ENCODE data around the gene ADCY5. TPM values are rescaled to one million over a fixed set of nuclear protein-coding genes. Genes with fewer than 3 reads are reported as not detected.

ADCY5 gene
- total and polyA plus RNA-seq, 4 donors, result 29.5 to 56.7 (median 41.7) TPM

- DNase-seq (ENCODE audit: low read depth in 4 of 6, low spot score in 6 of 6), result no peak
- no peaks in the 10 kb centered on the region for H3K36me3 ChIP-seq (ENCODE audit: control insufficient read depth, insufficient read depth, low read length)
- no peaks in the 10 kb centered on the region for H3K9me3 ChIP-seq (ENCODE audit: control insufficient read depth, insufficient read depth, low read length)
- H3K27me3 ChIP-seq (ENCODE audit: control insufficient read depth, insufficient read depth, low read length), result no peaks in the 10 kb centered on the region
- H3K4me1 ChIP-seq (ENCODE audit: control insufficient read depth, insufficient read depth, low read length), result peaks cover 3% of the 10 kb centered on the region
- no peak overlapping the region for H3K4me3 ChIP-seq (ENCODE audit: low read depth, low read length)
- no peak overlapping the region for H3K27ac ChIP-seq (ENCODE audit: low read depth, low read length)
- WGBS (ENCODE audit: insufficient coverage), result 90% methylated on average over 9 of the region's 12 CpGs
Measured at GRCh38 chr3:123481722-123482457, 33.0 kb upstream of the ADCY5 start.

GRCh38 chr3:123481071-123481470 lies 32.2 kb upstream of the ADCY5 start:
- 97% methylated on average over 6 of the region's 7 CpGs for WGBS (ENCODE audit: insufficient coverage)
- no peak overlapping the region for H3K27ac ChIP-seq (ENCODE audit: low read depth, low read length)
- peaks cover 3% of the 10 kb centered on the region for H3K4me1 ChIP-seq (ENCODE audit: control insufficient read depth, insufficient read depth, low read length)
- DNase-seq (ENCODE audit: low read depth in 4 of 6, low spot score in 6 of 6), result no peak
- no peaks in the 10 kb centered on the region for H3K36me3 ChIP-seq (ENCODE audit: control insufficient read depth, insufficient read depth, low read length)
- no peaks in the 10 kb centered on the region for H3K9me3 ChIP-seq (ENCODE audit: control insufficient read depth, insufficient read depth, low read length)
- no peaks in the 10 kb centered on the region for H3K27me3 ChIP-seq (ENCODE audit: control insufficient read depth, insufficient read depth, low read length)
- no peak overlapping the region for H3K4me3 ChIP-seq (ENCODE audit: low read depth, low read length)

- H3K4me3 ChIP-seq (ENCODE audit: low read depth, low read length), result no peak overlapping the region
- peaks cover 3% of the 10 kb centered on the region for H3K4me1 ChIP-seq (ENCODE audit: control insufficient read depth, insufficient read depth, low read length)
- no peaks in the 10 kb centered on the region for H3K27me3 ChIP-seq (ENCODE audit: control insufficient read depth, insufficient read depth, low read length)
- WGBS (ENCODE audit: insufficient coverage), result 80% methylated on average over 4 of the region's 4 CpGs
- DNase-seq (ENCODE audit: low read depth in 4 of 6, low spot score in 6 of 6), result no peak
- no peaks in the 10 kb centered on the region for H3K9me3 ChIP-seq (ENCODE audit: control insufficient read depth, insufficient read depth, low read length)
- no peaks in the 10 kb centered on the region for H3K36me3 ChIP-seq (ENCODE audit: control insufficient read depth, insufficient read depth, low read length)
- H3K27ac ChIP-seq (ENCODE audit: low read depth, low read length), result no peak overlapping the region
Measured at GRCh38 chr3:123480428-123480827, 31.5 kb upstream of the ADCY5 start.

- H3K27me3 ChIP-seq (ENCODE audit: control insufficient read depth, insufficient read depth, low read length), result no peaks in the 10 kb centered on the region
- no peak for DNase-seq (ENCODE audit: low read depth in 4 of 6, low spot score in 6 of 6)
- H3K9me3 ChIP-seq (ENCODE audit: control insufficient read depth, insufficient read depth, low read length), result no peaks in the 10 kb centered on the region
- WGBS (ENCODE audit: insufficient coverage), result 93% methylated on average over 9 of the region's 10 CpGs
- H3K4me1 ChIP-seq (ENCODE audit: control insufficient read depth, insufficient read depth, low read length), result peaks cover 3% of the 10 kb centered on the region
- no peaks in the 10 kb centered on the region for H3K36me3 ChIP-seq (ENCODE audit: control insufficient read depth, insufficient read depth, low read length)
- H3K27ac ChIP-seq (ENCODE audit: low read depth, low read length), result no peak overlapping the region
- no peak overlapping the region for H3K4me3 ChIP-seq (ENCODE audit: low read depth, low read length)
Measured at GRCh38 chr3:123479891-123480290, 31.0 kb upstream of the ADCY5 start.

- no peaks in the 10 kb centered on the region for H3K9me3 ChIP-seq (ENCODE audit: control insufficient read depth, insufficient read depth, low read length)
- DNase-seq (ENCODE audit: low read depth in 4 of 6, low spot score in 6 of 6), result no peak
- WGBS (ENCODE audit: insufficient coverage), result 30% methylated on average over 1 of the region's 2 CpGs
- H3K27ac ChIP-seq (ENCODE audit: low read depth, low read length), result no peak overlapping the region
- H3K4me1 ChIP-seq (ENCODE audit: control insufficient read depth, insufficient read depth, low read length), result peaks cover 3% of the 10 kb centered on the region
- H3K4me3 ChIP-seq (ENCODE audit: low read depth, low read length), result no peak overlapping the region
- H3K27me3 ChIP-seq (ENCODE audit: control insufficient read depth, insufficient read depth, low read length), result no peaks in the 10 kb centered on the region
- H3K36me3 ChIP-seq (ENCODE audit: control insufficient read depth, insufficient read depth, low read length), result no peaks in the 10 kb centered on the region
Measured at GRCh38 chr3:123478314-123478713, 29.4 kb upstream of the ADCY5 start.

GRCh38 chr3:123476967-123477750 lies 28.3 kb upstream of the ADCY5 start:
- no peak overlapping the region for H3K27ac ChIP-seq (ENCODE audit: low read depth, low read length)
- H3K36me3 ChIP-seq (ENCODE audit: control insufficient read depth, insufficient read depth, low read length), result no peaks in the 10 kb centered on the region
- no peak overlapping the region for H3K4me3 ChIP-seq (ENCODE audit: low read depth, low read length)
- H3K9me3 ChIP-seq (ENCODE audit: control insufficient read depth, insufficient read depth, low read length), result no peaks in the 10 kb centered on the region
- no peaks in the 10 kb centered on the region for H3K27me3 ChIP-seq (ENCODE audit: control insufficient read depth, insufficient read depth, low read length)
- WGBS (ENCODE audit: insufficient coverage), result 78% methylated on average over 14 of the region's 15 CpGs
- DNase-seq (ENCODE audit: low read depth in 4 of 6, low spot score in 6 of 6), result no peak
- peaks cover 3% of the 10 kb centered on the region for H3K4me1 ChIP-seq (ENCODE audit: control insufficient read depth, insufficient read depth, low read length)

- DNase-seq (ENCODE audit: low read depth in 4 of 6, low spot score in 6 of 6), result no peak
- H3K9me3 ChIP-seq (ENCODE audit: control insufficient read depth, insufficient read depth, low read length), result no peaks in the 10 kb centered on the region
- 60% methylated on average over 1 of the region's 7 CpGs for WGBS (ENCODE audit: insufficient coverage)
- no peak overlapping the region for H3K27ac ChIP-seq (ENCODE audit: low read depth, low read length)
- H3K4me3 ChIP-seq (ENCODE audit: low read depth, low read length), result no peak overlapping the region
- H3K4me1 ChIP-seq (ENCODE audit: control insufficient read depth, insufficient read depth, low read length), result peaks cover 3% of the 10 kb centered on the region
- no peaks in the 10 kb centered on the region for H3K27me3 ChIP-seq (ENCODE audit: control insufficient read depth, insufficient read depth, low read length)
- no peaks in the 10 kb centered on the region for H3K36me3 ChIP-seq (ENCODE audit: control insufficient read depth, insufficient read depth, low read length)
Measured at GRCh38 chr3:123475786-123476185, 26.9 kb upstream of the ADCY5 start.

- H3K27me3 ChIP-seq (ENCODE audit: control insufficient read depth, insufficient read depth, low read length), result no peaks in the 10 kb centered on the region
- no peak overlapping the region for H3K4me3 ChIP-seq (ENCODE audit: low read depth, low read length)
- H3K4me1 ChIP-seq (ENCODE audit: control insufficient read depth, insufficient read depth, low read length), result no peaks in the 10 kb centered on the region
- H3K36me3 ChIP-seq (ENCODE audit: control insufficient read depth, insufficient read depth, low read length), result no peaks in the 10 kb centered on the region
- H3K9me3 ChIP-seq (ENCODE audit: control insufficient read depth, insufficient read depth, low read length), result no peaks in the 10 kb centered on the region
- 79% methylated on average over 4 of the region's 5 CpGs for WGBS (ENCODE audit: insufficient coverage)
- no peak for DNase-seq (ENCODE audit: low read depth in 4 of 6, low spot score in 6 of 6)
- no peak overlapping the region for H3K27ac ChIP-seq (ENCODE audit: low read depth, low read length)
Measured at GRCh38 chr3:123471106-123471505, 22.2 kb upstream of the ADCY5 start.

GRCh38 chr3:123469323-123469995 lies 20.6 kb upstream of the ADCY5 start:
- H3K27ac ChIP-seq (ENCODE audit: low read depth, low read length), result no peak overlapping the region
- no peaks in the 10 kb centered on the region for H3K9me3 ChIP-seq (ENCODE audit: control insufficient read depth, insufficient read depth, low read length)
- no peaks in the 10 kb centered on the region for H3K4me1 ChIP-seq (ENCODE audit: control insufficient read depth, insufficient read depth, low read length)
- DNase-seq (ENCODE audit: low read depth in 4 of 6, low spot score in 6 of 6), result no peak
- no peak overlapping the region for H3K4me3 ChIP-seq (ENCODE audit: low read depth, low read length)
- H3K36me3 ChIP-seq (ENCODE audit: control insufficient read depth, insufficient read depth, low read length), result no peaks in the 10 kb centered on the region
- H3K27me3 ChIP-seq (ENCODE audit: control insufficient read depth, insufficient read depth, low read length), result no peaks in the 10 kb centered on the region
- 67% methylated on average over 9 of the region's 11 CpGs for WGBS (ENCODE audit: insufficient coverage)

Data from spinal cord (tissue), 10 donors.